Tibial artery (tissue), 4 donors: ENCODE results near the gene BSND.

ENCODE experiments used
- DNase-seq, 2 donors: peaks; one replicate each; pipeline ENCODE4 v3.0.0-alpha.2; 2019
- H3K27ac ChIP-seq, 2 donors: fragments of 200-600 bp; sonication (generic) in 1 of 2; 1 replicate in 1 of 2; 2 replicates in 1 of 2; pipeline ENCODE4 v1.5.1; 2018 to 2019; ENCODE audit warnings: mild to moderate bottlenecking in 1 of 2
- H3K27me3 ChIP-seq, 2 donors: fragments of 200-600 bp; sonication (generic) in 1 of 2; one replicate each; pipeline versions ENCODE4 v1.5.1 to v1.6.0; 2016 to 2019
- H3K36me3 ChIP-seq, 3 donors: fragments of 200-600 bp; sonication (generic) in 2 of 3; one replicate each; pipeline ENCODE4 v1.5.1; 2016 to 2019; ENCODE audit warnings: mild to moderate bottlenecking in 2 of 3
- H3K4me1 ChIP-seq, 4 donors: fragments of 200-600 bp; sonication (generic) in 2 of 4; 1 replicate in 3 of 4; 2 replicates in 1 of 4; pipeline ENCODE4 v1.5.1; 2016 to 2019
- H3K4me3 ChIP-seq, 2 donors: fragments of 200-600 bp; sonication (generic) in 1 of 2; 1 replicate in 1 of 2; 2 replicates in 1 of 2; pipeline ENCODE4 v1.5.1; 2018 to 2019; ENCODE audit warnings: mild to moderate bottlenecking in 2 of 2
- H3K9me3 ChIP-seq, 3 donors: fragments of 200-600 bp; sonication (generic) in 1 of 3; one replicate each; pipeline ENCODE4 v1.5.1; 2016 to 2019
- intact Hi-C: fragments of 100-400 bp; cut with DNase I; formaldehyde crosslinking; loops from one replicate; pipeline ENCODE4 v1.15.0; 2023; ENCODE audit warnings: low total_unique reads
- TF ChIP-seq, protein P1 (sequence below), 2 experiments: fragments of 200-600 bp in 1 of 2; fragments of 450-650 bp in 1 of 2; IDR thresholded peaks; one replicate each; pipeline ENCODE4 v1.5.1; 2017 to 2019; ENCODE audit warnings: antibody characterized with exemption in 2 of 2, mild to moderate bottlenecking in 1 of 2, moderate library complexity in 1 of 2

The BSND gene

DNA sequence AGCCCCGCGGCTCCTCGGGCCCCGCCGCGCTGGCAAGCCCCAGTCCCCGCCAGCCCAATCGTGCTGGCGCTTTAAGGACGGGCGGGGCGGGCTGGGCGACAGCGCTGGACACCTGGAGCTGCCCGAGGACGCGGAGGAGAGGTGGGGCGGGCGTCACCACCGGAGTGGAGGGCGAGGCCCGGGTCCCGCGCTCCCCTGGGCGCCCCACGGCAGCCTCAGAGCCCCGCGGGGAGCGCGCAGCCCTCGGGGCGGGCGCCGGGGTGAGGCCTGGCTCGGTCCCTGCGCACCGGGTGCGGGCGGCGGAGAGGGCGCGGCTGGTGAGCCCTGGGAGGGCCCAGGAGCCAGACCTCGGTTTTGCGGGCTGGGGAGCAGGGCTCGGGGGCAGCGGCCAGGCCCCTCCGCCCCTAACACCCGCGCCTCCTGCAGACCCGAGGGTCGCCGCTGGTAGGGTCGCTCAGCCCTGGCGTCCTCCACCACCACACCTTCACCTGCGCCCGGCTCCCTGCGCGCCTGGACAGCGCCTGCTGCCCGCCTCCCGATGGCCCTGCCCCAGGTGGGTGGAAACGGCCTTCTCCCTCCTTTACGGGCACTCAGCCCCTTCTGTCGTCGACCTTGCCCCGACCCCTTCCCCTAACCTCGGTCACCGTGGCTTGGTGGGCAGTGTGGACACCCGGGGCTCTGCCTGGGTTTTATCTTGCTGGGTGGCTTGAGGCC, 18.0 kb upstream of the BSND start, which contains the start of gene TMEM61:
TMEM61 (plus strand) TSS at position 101 of the 714 bp plus-strand sequence; CDS start at position 539, 438 bp downstream.
- peaks cover 0 to 13% of the 10 kb centered on the region in 2 donors for H3K27me3 ChIP-seq
- TF ChIP-seq, protein P1, sequence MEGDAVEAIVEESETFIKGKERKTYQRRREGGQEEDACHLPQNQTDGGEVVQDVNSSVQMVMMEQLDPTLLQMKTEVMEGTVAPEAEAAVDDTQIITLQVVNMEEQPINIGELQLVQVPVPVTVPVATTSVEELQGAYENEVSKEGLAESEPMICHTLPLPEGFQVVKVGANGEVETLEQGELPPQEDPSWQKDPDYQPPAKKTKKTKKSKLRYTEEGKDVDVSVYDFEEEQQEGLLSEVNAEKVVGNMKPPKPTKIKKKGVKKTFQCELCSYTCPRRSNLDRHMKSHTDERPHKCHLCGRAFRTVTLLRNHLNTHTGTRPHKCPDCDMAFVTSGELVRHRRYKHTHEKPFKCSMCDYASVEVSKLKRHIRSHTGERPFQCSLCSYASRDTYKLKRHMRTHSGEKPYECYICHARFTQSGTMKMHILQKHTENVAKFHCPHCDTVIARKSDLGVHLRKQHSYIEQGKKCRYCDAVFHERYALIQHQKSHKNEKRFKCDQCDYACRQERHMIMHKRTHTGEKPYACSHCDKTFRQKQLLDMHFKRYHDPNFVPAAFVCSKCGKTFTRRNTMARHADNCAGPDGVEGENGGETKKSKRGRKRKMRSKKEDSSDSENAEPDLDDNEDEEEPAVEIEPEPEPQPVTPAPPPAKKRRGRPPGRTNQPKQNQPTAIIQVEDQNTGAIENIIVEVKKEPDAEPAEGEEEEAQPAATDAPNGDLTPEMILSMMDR (IDR thresholded peaks at IDR 0.05): no peak
- no peaks in the 10 kb centered on the region for H3K9me3 ChIP-seq
- H3K4me3 ChIP-seq: peak within 1 kb of the TSS; percentile 55 to 72
- peaks cover 0 to 47% (median 21%) of the 10 kb centered on the region in 4 donors for H3K4me1 ChIP-seq
- H3K27ac ChIP-seq: peak within 1 kb of the TSS; percentile 51 to 76
- no peaks in the 10 kb centered on the region for H3K36me3 ChIP-seq
- DNase-seq: no peak
- intact Hi-C loops: no loop called here

DNA sequence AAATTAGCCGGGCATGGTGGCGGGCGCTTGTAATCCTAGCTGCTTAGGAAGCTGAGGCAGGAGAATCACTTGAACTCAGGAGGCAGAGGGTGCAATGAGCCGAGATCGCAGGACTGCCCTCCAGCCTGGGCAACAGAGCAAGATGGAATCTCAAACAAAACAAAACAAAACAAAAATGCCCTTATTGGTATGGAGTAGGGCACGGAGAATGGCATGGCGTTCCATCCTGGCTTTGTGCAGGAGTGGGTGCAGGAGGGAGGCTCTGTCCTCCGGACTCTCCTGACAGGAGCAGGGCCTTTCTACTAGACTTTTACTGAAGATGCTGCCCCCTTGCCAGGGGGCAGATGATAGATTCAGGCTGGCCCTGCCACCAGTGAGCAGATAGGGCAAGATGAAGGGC, 17.3 kb upstream of the BSND start:
- intact Hi-C loops: no loop called here
- H3K4me3 ChIP-seq: peak overlapping the region; percentile 55 to 72
- H3K36me3 ChIP-seq: no peaks in the 10 kb centered on the region
- DNase-seq: no peak
- TF ChIP-seq, protein P1 (IDR thresholded peaks at IDR 0.05): no peak
- H3K27me3 ChIP-seq: peaks cover 0 to 13% of the 10 kb centered on the region in 2 donors
- H3K27ac ChIP-seq: peak overlapping the region in 1 of 2 donors; percentile 51
- peaks cover 0 to 43% (median 20%) of the 10 kb centered on the region in 4 donors for H3K4me1 ChIP-seq
- H3K9me3 ChIP-seq: no peaks in the 10 kb centered on the region

DNA sequence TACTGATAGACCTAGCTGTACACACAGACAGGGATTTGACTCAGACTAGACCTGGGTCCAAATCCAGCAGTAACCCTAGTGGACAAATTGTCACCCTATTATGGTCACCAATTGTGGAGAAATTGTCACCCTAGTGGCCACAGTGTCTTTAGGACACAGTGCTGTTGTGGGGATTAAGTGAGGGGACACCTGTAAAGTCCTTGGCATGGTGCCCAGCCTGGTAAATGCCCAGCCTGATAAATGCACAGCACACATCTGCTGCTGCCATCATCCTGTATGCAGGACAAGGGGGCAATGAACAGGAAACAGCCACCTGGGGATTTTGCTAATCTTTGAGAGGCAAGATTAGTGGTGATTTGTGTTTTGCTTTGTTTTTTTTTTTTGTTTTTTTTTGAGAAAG, 16.0 kb upstream of the BSND start:
- intact Hi-C loops: no loop called here
- no peak overlapping the region for H3K27ac ChIP-seq
- no peaks in the 10 kb centered on the region for H3K36me3 ChIP-seq
- peaks cover 0 to 33% (median 16%) of the 10 kb centered on the region in 4 donors for H3K4me1 ChIP-seq
- TF ChIP-seq, protein P1 (IDR thresholded peaks at IDR 0.05): no peak
- no peaks in the 10 kb centered on the region for H3K9me3 ChIP-seq
- peaks cover 0 to 13% of the 10 kb centered on the region in 2 donors for H3K27me3 ChIP-seq
- no peak overlapping the region for H3K4me3 ChIP-seq
- no peak for DNase-seq

DNA sequence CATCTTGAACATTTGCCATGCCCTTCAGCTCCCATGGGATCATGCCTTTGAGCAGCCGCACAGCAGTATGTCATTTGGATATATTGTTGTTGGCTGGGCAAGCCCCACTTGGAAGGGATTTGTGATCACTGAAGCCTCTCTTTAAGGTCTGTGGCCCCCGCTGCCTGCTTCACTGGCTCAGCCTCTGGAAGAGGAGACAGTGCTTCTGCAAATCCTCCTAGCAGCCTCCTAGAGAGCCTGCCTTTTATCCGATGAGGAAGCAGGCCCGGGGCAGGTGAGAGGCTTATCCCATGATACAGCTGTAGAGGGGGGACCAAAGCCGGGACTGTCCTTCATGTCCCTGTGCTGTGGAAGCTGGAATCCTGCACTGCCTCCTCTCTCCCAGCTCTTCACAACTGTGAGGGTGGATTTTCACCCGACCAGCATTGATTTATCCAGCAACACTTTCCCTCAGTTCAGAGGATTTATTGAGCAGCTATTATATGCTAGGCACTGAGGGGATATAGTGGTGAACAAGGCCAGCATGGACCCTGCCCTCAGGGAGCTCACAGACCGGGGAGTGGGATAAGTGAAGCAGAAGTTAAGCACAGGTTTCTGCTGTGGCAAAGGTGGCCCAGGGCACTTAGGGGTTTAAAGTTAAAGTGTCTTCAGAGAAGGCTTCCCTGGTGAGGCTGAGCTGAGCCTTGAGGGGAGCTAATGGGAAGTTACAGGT, 14.4 kb upstream of the BSND start:
- no peak overlapping the region for H3K4me3 ChIP-seq
- TF ChIP-seq, protein P1 (IDR thresholded peaks at IDR 0.05): no peak
- DNase-seq: no peak
- H3K36me3 ChIP-seq: no peaks in the 10 kb centered on the region
- H3K27me3 ChIP-seq: peaks cover 0 to 13% of the 10 kb centered on the region in 2 donors
- no peaks in the 10 kb centered on the region for H3K9me3 ChIP-seq
- intact Hi-C loops: no loop called here
- peaks cover 0 to 38% (median 15%) of the 10 kb centered on the region in 4 donors for H3K4me1 ChIP-seq
- no peak overlapping the region for H3K27ac ChIP-seq

DNA sequence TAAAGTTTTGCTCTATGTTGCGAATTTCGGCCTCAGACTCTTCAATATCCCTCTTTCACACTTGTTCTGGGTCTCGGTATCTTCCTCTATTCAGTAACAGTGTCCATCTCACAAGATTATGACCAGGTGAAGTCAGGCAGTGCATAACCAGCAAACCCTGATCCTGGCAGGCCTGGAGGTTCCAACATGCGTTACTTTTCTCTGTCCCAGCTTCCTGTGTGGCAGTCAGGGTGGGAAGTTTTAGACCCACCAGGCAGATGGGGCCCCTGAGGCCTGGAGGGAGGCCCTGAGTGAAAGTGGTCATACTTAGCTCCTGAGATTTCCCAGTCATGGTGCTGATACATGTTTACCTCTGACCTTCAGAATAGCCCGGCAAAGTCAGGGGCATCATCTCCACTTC, 13.2 kb upstream of the BSND start:
- no peak overlapping the region for H3K27ac ChIP-seq
- H3K4me3 ChIP-seq: no peak overlapping the region
- TF ChIP-seq, protein P1 (IDR thresholded peaks at IDR 0.05): no peak
- intact Hi-C loops: no loop called here
- H3K27me3 ChIP-seq: peaks cover 0 to 8% of the 10 kb centered on the region in 2 donors
- no peak for DNase-seq
- peaks cover 0 to 38% (median 19%) of the 10 kb centered on the region in 4 donors for H3K4me1 ChIP-seq
- H3K36me3 ChIP-seq: no peaks in the 10 kb centered on the region
- H3K9me3 ChIP-seq: no peaks in the 10 kb centered on the region
